Body of pancreas (tissue), 4 donors: Measurements from ENCODE around the gene GALNT9. TPM values are rescaled to one million over a fixed set of nuclear protein-coding genes. Genes with fewer than 3 reads are reported as not detected.

ENCODE experiments used
- ATAC-seq: fragments of 150-250 bp; one replicate; pipeline ENCODE4 v1.9.1; 2016
- DNase-seq, 4 donors: peaks; one replicate each; pipeline ENCODE4 v3.0.0-alpha.2; 2019
- H3K27ac ChIP-seq, 4 donors: fragments of 200-600 bp; sonication (generic); 1 replicate in 3 of 4; 2 replicates in 1 of 4; pipeline versions ENCODE4 v1.5.1 to v1.6.1; 2016 to 2019; ENCODE audit warnings: mild to moderate bottlenecking in 1 of 4, mixed read lengths in 1 of 4, moderate library complexity in 1 of 4
- H3K27me3 ChIP-seq, 2 donors: fragments of 200-600 bp; sonication (generic); one replicate each; pipeline ENCODE4 v1.6.0; 2016; ENCODE audit warnings: mild to moderate bottlenecking in 1 of 2
- H3K36me3 ChIP-seq, 2 donors: fragments of 200-600 bp; sonication (generic); replicated peaks in 1 of 2; 2 replicates each; pipeline ENCODE4 v1.5.1; 2016; ENCODE audit warnings: low read depth in 2 of 2; ENCODE audit not compliant: insufficient read depth in 1 of 2
- H3K4me1 ChIP-seq: fragments of 200-600 bp; sonication (generic); one replicate; pipeline ENCODE4 v1.6.0; 2016
- H3K4me3 ChIP-seq, 2 donors: fragments of 200-600 bp; sonication (generic); 1 replicate in 1 of 2; 2 replicates in 1 of 2; pipeline ENCODE4 v1.5.1; 2016 to 2019
- H3K9me3 ChIP-seq, 3 donors: fragments of 200-600 bp; sonication (generic); 1 replicate in 2 of 3; 2 replicates in 1 of 3; pipeline ENCODE4 v1.5.1; 2016
- POLR2A ChIP-seq, 3 donors: fragments of 450-650 bp; IDR thresholded peaks; one replicate each; pipeline ENCODE4 v1.6.1; 2016; ENCODE audit warnings: antibody characterized with exemption in 3 of 3, mild to moderate bottlenecking in 2 of 3
- WGBS, 2 donors: methylation state at CpG; one replicate each; pipeline ENCODE4 v1.1.5; 2017; 5-methylcytosine and 5-hydroxymethylcytosine counted together
- intact Hi-C: fragments of 100-400 bp; cut with DNase I; formaldehyde crosslinking; loops from one replicate; pipeline ENCODE4 v1.15.1; 2023
- total RNA-seq, 2 donors: library from RNA; depleted of rRNA; stranded (reverse); fragments of >200 nt; gene quantifications; one replicate each; pipeline ENCODE4 v1.1.0, GENCODE V29; 2016
- TF ChIP-seq, protein P1 (sequence below), 7 experiments: fragments of 450-650 bp in 4 of 7; fragments of 200-600 bp in 3 of 7; sonication (generic) in 3 of 7; IDR thresholded peaks; one replicate each; pipeline ENCODE4 v1.5.1; 2016 to 2019; ENCODE audit warnings: antibody characterized with exemption in 7 of 7

The GALNT9 gene
- total RNA-seq, 2 donors from 2014 or later, result not detected

DNA sequence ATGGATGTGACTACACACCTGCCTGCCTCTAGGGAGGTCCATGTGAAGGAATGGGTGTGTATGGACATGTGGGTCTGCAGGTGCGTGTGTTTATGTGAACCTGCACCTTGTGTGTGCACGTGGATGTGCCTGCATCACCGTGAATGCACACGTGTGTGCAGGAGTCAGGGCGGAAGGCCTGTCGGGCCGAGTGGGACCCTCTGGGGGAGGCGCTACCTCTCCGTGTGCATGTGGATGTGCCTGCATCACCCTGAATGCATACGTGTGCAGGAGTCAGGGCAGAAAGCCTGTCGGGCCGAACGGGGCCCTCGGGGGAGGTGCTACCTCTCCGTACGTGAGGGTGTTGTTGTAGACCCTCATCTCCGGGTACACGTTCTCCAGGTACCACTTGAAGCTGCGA, 128.6 kb downstream of the GALNT9 start:
- Histone ChIP-seq H3K4me3 (no peak overlapping the region), H3K27me3 (no peaks in the 10 kb centered on the region), H3K9me3 (no peaks in the 10 kb centered on the region), H3K27ac (no peak overlapping the region), H3K36me3 (no peaks in the 10 kb centered on the region), H3K4me1 (peaks cover 6% of the 10 kb centered on the region)
- no peak for ATAC-seq
- DNase-seq, result no peak
- 66 to 71% methylated on average over 17 of the region's 19 CpGs for WGBS, 2 donors
- no peak for TF ChIP-seq POLR2A (IDR thresholded peaks at IDR 0.05)
- TF ChIP-seq, protein P1, sequence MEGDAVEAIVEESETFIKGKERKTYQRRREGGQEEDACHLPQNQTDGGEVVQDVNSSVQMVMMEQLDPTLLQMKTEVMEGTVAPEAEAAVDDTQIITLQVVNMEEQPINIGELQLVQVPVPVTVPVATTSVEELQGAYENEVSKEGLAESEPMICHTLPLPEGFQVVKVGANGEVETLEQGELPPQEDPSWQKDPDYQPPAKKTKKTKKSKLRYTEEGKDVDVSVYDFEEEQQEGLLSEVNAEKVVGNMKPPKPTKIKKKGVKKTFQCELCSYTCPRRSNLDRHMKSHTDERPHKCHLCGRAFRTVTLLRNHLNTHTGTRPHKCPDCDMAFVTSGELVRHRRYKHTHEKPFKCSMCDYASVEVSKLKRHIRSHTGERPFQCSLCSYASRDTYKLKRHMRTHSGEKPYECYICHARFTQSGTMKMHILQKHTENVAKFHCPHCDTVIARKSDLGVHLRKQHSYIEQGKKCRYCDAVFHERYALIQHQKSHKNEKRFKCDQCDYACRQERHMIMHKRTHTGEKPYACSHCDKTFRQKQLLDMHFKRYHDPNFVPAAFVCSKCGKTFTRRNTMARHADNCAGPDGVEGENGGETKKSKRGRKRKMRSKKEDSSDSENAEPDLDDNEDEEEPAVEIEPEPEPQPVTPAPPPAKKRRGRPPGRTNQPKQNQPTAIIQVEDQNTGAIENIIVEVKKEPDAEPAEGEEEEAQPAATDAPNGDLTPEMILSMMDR (IDR thresholded peaks at IDR 0.05), result no peak
- intact Hi-C loops, result no loop called here

GRCh38 chr12:132199526-132200319, 129.7 kb downstream of the GALNT9 start:
- H3K27me3 ChIP-seq, result no peaks in the 10 kb centered on the region
- no peak overlapping the region for H3K4me3 ChIP-seq
- H3K27ac ChIP-seq, result no peak overlapping the region
- TF ChIP-seq, protein P1 (IDR thresholded peaks at IDR 0.05), result no peak
- no peak for TF ChIP-seq POLR2A (IDR thresholded peaks at IDR 0.05)
- no peak for DNase-seq
- no peaks in the 10 kb centered on the region for H3K4me1 ChIP-seq
- no peaks in the 10 kb centered on the region for H3K9me3 ChIP-seq
- intact Hi-C loops, result no loop called here
- H3K36me3 ChIP-seq, result no peaks in the 10 kb centered on the region
- no peak for ATAC-seq
- WGBS, 2 donors, result 59 to 80% methylated on average over 4 to 24 of the region's 24 CpGs

DNA sequence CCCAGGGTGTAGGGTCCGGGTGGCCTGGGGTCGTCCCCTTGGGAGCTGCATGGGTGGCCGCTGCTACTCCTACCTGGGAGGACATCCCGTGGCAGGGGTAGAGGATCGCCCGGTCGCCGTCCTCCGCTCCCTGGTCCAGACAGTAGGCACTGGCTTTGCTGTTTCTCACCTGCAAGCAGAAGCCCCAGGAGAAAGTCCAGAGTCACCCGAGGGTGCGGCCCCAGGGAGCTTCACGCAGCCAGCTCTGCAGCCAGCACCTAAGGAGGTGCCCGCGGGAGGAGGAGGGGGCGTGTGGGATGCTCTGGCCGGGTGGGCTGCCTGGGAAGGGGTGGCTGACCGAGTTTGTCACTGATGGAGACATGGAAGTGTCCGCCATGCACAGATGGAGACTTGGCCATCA, 130.3 kb downstream of the GALNT9 start:
- TF ChIP-seq, protein P1 (IDR thresholded peaks at IDR 0.05), result no peak
- no peak for TF ChIP-seq POLR2A (IDR thresholded peaks at IDR 0.05)
- Histone ChIP-seq H3K4me1 (no peaks in the 10 kb centered on the region), H3K36me3 (no peaks in the 10 kb centered on the region), H3K4me3 (no peak overlapping the region), H3K9me3 (peaks cover 0 to 6% (median 0%) of the 10 kb centered on the region in 3 donors), H3K27me3 (no peaks in the 10 kb centered on the region), H3K27ac (no peak overlapping the region)
- WGBS, 2 donors, result 75% methylated on average over 18 of the region's 18 CpGs; no CpG with 5 or more reads in 1 of the 2 donors
- DNase-seq (no peak), ATAC-seq (no peak)
- intact Hi-C loops, result no loop called here

DNA sequence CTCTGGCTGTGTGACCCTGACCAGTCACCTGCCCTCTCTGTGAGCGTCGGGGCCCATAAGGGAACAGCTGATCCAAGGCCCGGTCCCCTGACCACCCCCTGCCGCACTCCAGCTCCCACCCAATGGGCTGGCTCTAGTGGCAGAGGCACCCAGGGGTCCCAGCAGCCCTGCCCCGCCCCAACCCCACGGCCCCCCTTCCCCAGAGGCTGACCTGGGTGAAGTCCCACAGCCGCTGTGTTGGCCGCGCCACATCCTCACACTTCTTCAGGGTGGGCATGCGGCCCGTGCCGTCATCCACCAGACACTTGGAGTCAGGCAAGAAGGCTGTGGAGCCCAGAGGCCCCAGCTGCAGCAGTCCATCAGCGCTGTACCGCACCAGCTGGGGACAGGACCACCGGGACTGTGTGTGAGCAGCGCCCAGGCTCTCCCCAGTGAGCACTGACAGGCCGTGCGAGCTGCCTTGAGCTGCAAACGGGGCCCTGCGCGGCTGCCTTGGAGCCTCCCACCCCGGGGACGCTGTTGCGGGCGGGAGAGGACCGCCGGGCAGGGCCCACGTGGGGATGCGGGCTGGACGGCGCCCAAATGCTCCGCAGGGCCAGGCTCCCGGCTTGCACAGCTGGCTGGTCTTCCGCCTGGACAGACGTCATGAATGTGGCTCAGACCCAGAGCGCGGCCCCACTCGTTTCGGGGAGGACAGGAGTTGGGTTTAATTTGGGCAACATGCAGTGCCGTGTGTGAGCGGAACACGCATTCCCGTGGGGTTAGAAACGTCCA, 131.6 kb downstream of the GALNT9 start:
- peak; percentile 25 for ATAC-seq
- H3K9me3 ChIP-seq, result peaks cover 0 to 13% (median 0%) of the 10 kb centered on the region in 3 donors
- 72 to 84% methylated on average over 13 to 27 of the region's 44 CpGs for WGBS, 2 donors
- no peak overlapping the region for H3K4me3 ChIP-seq
- no peak for DNase-seq
- no peak overlapping the region for H3K27ac ChIP-seq
- intact Hi-C loops, result no loop called here
- TF ChIP-seq POLR2A (IDR thresholded peaks at IDR 0.05), result no peak
- TF ChIP-seq, protein P1 (IDR thresholded peaks at IDR 0.05), result no peak
- H3K4me1 ChIP-seq, result no peaks in the 10 kb centered on the region
- no peaks in the 10 kb centered on the region for H3K27me3 ChIP-seq
- no peaks in the 10 kb centered on the region for H3K36me3 ChIP-seq
